OCI-LY7 (cell line): ENCODE measurements around the gene MNAT1.

Source experiments
- CTCF ChIP-seq: fragments of 200-600 bp; sonication (generic); conservative IDR thresholded peaks from 2 replicates; pipeline ENCODE4 v1.5.1; 2014; ENCODE audit warnings: mild to moderate bottlenecking, antibody characterized with exemption, low read length, moderate library complexity, mixed read lengths
- EZH2phosphoT487 ChIP-seq: fragments of 200-600 bp; sonication (generic); IDR thresholded peaks from 2 replicates; pipeline ENCODE4 v1.6.1; 2018; ENCODE audit warnings: low read depth, borderline replicate concordance, mild to moderate bottlenecking, mixed run types, antibody characterized with exemption, low read length, moderate library complexity, mixed read lengths

DNA sequence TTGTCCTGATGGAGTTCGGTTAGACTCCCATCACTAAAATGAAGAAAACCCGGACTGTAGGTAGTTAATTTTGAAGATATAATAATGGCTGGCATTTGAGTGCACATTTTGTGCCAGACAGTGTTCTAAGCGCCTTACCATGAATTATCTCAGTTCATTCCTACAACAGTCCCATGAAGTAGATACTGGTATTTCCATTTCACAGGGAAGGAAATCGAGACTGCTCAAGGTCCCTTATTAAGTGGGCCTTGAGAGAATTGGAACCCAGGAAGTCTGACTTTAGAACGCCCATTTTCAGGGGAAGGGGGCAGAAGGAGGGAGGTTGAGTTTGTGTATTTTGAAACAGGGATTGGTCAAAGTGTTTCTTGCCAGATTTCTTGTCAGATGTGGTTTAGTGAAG is 855 bp downstream of the MNAT1 start:
- no peak for TF ChIP-seq CTCF
- TF ChIP-seq EZH2phosphoT487: no peak
